Muscle layer of duodenum (tissue), 2 donors: Measurements from ENCODE around the gene TSFM.
A peak's percentile ranks its signal among the peaks of the same experiment; 100 is the strongest.

Experiments
- H3K27ac ChIP-seq: one replicate; pipeline ENCODE4 v1.7.0; 2013; ENCODE audit warnings: mild to moderate bottlenecking, low read length
- H3K27me3 ChIP-seq: one replicate; pipeline ENCODE4 v1.7.0; 2013; ENCODE audit warnings: low read depth, mild to moderate bottlenecking, control low read depth, low read length
- H3K36me3 ChIP-seq, 2 donors: one replicate each; pipeline ENCODE4 v1.7.0; 2013; ENCODE audit warnings: low read length in 2 of 2, control low read depth in 1 of 2, mild to moderate bottlenecking in 1 of 2; ENCODE audit not compliant: insufficient read depth in 2 of 2, control insufficient read depth in 1 of 2
- H3K4me1 ChIP-seq, 2 donors: one replicate each; pipeline ENCODE4 v1.7.0; 2013; ENCODE audit warnings: low read length in 2 of 2, mild to moderate bottlenecking in 2 of 2, control low read depth in 1 of 2, moderate library complexity in 1 of 2; ENCODE audit not compliant: insufficient read depth in 2 of 2, control insufficient read depth in 1 of 2
- H3K4me3 ChIP-seq, 2 donors: one replicate each; pipeline ENCODE4 v1.7.0; 2013; ENCODE audit warnings: low read length in 2 of 2, low read depth in 1 of 2, mild to moderate bottlenecking in 1 of 2
- H3K9me3 ChIP-seq, 2 donors: one replicate each; pipeline ENCODE4 v1.7.0; 2013; ENCODE audit warnings: low read length in 2 of 2, control low read depth in 1 of 2, mild to moderate bottlenecking in 1 of 2; ENCODE audit not compliant: control insufficient read depth in 1 of 2
- donor health status: healthy.

The TSFM gene

GRCh38 chr12:57757771-57758170 is 24.8 kb upstream of the TSFM start:
- H3K4me3 ChIP-seq = no peak overlapping the region
- no peak overlapping the region for H3K27ac ChIP-seq
- no peaks in the 10 kb centered on the region for H3K9me3 ChIP-seq
- peaks cover 8 to 23% of the 10 kb centered on the region in 2 donors for H3K4me1 ChIP-seq
- H3K27me3 ChIP-seq = no peaks in the 10 kb centered on the region
- peaks cover 10 to 20% of the 10 kb centered on the region in 2 donors for H3K36me3 ChIP-seq

- Histone ChIP-seq H3K27ac (no peak overlapping the region), H3K27me3 (peaks cover 3% of the 10 kb centered on the region), H3K9me3 (no peaks in the 10 kb centered on the region), H3K36me3 (peaks cover 10 to 20% of the 10 kb centered on the region in 2 donors), H3K4me3 (no peak overlapping the region), H3K4me1 (peaks cover 5 to 20% of the 10 kb centered on the region in 2 donors)
Observed at GRCh38 chr12:57758552-57759359, 23.8 kb upstream of the TSFM start.

DNA sequence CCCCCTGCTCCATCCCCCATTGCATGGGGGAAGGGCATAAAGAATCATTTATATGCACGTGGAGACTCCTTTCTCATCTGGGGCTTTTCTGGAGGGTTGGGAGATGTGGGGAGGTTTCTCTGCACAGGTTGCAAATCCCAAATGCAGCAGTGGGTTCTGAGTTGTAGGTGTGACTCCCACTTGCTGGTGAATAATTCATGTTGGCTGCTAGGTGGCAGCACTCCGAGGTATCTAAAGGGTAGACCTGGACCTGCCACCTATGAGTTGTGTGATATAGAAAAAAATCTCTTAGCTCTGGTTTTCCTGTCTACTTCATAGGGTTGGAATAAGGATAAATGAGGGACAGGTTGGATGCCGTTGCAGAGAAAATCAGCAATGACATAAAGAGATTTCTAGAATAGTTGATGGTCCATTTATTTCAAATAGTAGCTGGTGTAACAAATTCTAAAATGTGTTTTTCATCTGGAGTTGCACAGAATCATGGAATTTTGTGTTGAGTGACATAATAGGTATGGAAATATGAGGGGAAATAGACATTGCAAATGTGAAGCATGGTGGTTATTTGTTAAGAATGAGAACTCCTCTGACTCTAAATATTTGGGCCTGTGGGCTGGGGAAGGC is 23.1 kb upstream of the TSFM start:
- Histone ChIP-seq H3K9me3 (no peaks in the 10 kb centered on the region), H3K27me3 (peaks cover 10% of the 10 kb centered on the region), H3K4me1 (peaks cover 2 to 16% of the 10 kb centered on the region in 2 donors), H3K4me3 (no peak overlapping the region), H3K36me3 (peaks cover 10 to 20% of the 10 kb centered on the region in 2 donors), H3K27ac (no peak overlapping the region)

DNA sequence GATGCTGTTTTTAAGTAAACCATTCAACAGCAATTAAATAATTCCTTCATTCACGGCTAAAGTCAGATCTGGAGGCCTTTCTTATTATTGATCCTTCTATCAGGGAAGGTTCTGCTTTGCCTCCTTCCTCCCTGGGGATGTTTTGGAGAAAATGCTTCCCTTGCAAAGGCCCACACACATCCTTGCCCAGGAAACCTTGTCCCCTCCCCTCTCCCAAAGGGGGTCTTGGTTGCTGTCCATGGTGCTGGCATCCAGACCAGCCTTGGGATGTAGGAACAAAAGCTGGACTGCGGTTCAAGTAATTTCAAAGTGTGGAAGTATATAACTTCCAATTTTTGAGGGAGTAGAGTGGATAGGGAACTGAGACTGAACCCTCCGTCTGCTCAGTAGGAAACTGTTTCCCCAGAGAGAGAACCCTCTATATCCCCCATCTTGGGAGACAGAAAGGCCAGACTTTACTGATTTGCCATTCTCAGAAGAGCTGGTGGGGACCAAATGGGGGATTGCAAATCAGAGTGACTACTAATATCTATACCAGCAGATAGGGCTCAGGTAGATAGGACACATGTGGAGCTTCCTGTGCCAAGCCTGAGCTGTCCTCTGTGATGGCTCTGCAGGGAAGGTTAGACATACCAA is 22.1 kb upstream of the TSFM start:
- H3K4me1 ChIP-seq = peaks cover 0 to 23% of the 10 kb centered on the region in 2 donors
- peaks cover 10 to 20% of the 10 kb centered on the region in 2 donors for H3K36me3 ChIP-seq
- H3K27ac ChIP-seq = no peak overlapping the region
- H3K4me3 ChIP-seq = no peak overlapping the region
- H3K9me3 ChIP-seq = no peaks in the 10 kb centered on the region
- peaks cover 20% of the 10 kb centered on the region for H3K27me3 ChIP-seq

DNA sequence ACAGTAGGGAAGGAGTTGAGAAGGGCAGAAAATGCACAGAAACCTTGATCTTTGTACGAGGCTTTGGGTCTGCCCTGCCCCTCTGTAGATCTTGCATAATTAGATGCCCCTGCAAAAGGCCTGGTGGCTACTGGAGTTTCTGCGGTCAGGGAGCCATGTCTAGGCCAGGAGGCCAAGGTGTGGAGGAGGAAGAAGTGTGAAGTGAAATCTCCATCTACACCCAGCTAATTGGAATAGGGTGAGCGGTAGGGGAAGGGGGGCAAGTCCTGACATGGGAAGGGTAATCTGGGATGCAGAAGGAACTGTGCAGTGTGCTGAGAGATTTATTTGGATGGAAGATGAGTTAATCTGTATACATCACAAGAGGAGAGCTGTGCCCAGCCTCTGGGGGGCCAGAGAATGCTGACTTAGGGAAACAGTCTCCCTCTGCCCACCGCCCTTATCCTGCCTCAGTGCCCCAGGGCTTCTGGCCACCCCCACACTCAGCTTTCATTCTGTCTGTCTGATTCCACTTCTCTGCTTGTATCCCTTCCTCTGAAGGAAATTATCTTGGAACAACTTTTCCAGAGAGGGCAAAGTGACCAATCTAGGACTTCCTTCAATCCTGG is 21.1 kb upstream of the TSFM start:
- Histone ChIP-seq H3K36me3 (peaks cover 10 to 20% of the 10 kb centered on the region in 2 donors), H3K9me3 (no peaks in the 10 kb centered on the region), H3K4me3 (no peak overlapping the region), H3K4me1 (peaks cover 4 to 25% of the 10 kb centered on the region in 2 donors), H3K27me3 (peaks cover 30% of the 10 kb centered on the region), H3K27ac (no peak overlapping the region)

DNA sequence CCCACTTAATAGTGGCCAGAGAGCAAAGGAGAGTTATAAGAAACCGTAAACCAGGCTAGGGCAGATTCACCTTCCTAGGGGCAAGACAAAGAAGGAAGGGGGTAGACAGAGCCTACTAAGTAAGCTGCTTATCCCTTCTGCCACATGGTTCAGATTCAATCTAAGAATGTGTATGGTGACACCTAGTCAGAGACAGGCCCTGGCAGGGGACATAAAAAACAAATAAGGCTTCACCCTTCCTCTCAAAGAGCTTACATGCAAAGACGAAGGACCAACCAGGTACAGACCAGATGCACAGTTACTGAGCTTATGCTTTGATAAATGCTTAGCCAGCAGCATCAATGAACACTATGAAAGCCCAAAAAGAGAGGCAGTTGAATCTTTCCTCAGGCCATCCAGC is 20.1 kb upstream of the TSFM start:
- Histone ChIP-seq H3K27me3 (peaks cover 36% of the 10 kb centered on the region), H3K9me3 (no peaks in the 10 kb centered on the region), H3K27ac (no peak overlapping the region), H3K4me3 (no peak overlapping the region), H3K36me3 (peaks cover 10 to 19% of the 10 kb centered on the region in 2 donors), H3K4me1 (peaks cover 9 to 27% of the 10 kb centered on the region in 2 donors)

- Histone ChIP-seq H3K27me3 (peaks cover 36% of the 10 kb centered on the region), H3K4me1 (peaks cover 9 to 27% of the 10 kb centered on the region in 2 donors), H3K4me3 (no peak overlapping the region), H3K9me3 (no peaks in the 10 kb centered on the region), H3K36me3 (peaks cover 0 to 6% of the 10 kb centered on the region in 2 donors), H3K27ac (no peak overlapping the region)
Observed at GRCh38 chr12:57763881-57764661, 18.5 kb upstream of the TSFM start.

GRCh38 chr12:57764662-57765002 is 18.0 kb upstream of the TSFM start:
- Histone ChIP-seq H3K4me3 (peak overlapping the region; percentile 34 to 52), H3K4me1 (peaks cover 9 to 27% of the 10 kb centered on the region in 2 donors), H3K27ac (no peak overlapping the region), H3K36me3 (peaks cover 2 to 4% of the 10 kb centered on the region in 2 donors), H3K27me3 (peaks cover 36% of the 10 kb centered on the region), H3K9me3 (no peaks in the 10 kb centered on the region)

GRCh38 chr12:57765003-57765697 is 17.4 kb upstream of the TSFM start:
- Histone ChIP-seq H3K27me3 (peaks cover 36% of the 10 kb centered on the region), H3K4me3 (peak overlapping the region; percentile 34 to 52), H3K9me3 (no peaks in the 10 kb centered on the region), H3K27ac (no peak overlapping the region), H3K4me1 (peaks cover 9 to 27% of the 10 kb centered on the region in 2 donors), H3K36me3 (peaks cover 4 to 7% of the 10 kb centered on the region in 2 donors)

DNA sequence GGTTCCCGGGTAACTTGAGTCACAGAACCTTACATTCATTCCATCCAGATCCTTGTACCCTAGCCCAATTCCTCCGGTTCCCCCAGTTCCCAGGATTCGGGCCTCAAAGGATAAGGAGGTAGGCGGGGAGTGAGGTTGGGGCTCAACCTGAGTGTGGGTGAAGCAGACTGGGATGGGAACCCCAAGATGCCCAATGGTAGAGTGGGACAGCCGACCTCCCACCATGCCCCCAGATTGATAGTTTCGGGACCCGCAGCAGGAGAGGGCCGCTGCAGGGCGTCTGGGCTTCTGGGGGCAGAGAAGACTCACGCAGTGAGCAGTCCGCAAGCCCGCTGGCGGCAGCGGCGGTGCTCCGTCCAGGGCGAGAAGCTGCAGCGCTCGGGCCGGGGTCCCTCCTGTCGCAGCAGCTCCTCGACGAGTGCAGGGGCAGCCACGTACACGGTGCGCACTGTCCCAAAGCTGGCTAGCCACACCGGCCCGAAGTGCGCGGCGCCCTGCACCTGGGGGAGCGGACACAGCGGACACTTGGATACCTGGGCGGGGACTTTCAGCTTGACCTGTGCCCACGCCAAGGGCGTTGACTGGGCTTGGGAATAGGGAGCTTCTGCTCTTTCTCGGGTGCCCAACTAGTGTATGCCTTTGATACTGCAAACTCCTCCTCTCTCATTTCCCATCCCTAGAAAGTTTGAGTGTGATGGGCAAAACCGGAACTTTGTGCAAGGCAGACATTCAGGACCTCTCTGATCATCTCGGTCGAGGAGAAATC is 16.7 kb upstream of the TSFM start:
- H3K36me3 ChIP-seq = peaks cover 4 to 7% of the 10 kb centered on the region in 2 donors
- H3K9me3 ChIP-seq = no peaks in the 10 kb centered on the region
- peak overlapping the region; percentile 49 to 52 for H3K4me3 ChIP-seq
- H3K27ac ChIP-seq = no peak overlapping the region
- peaks cover 9 to 28% of the 10 kb centered on the region in 2 donors for H3K4me1 ChIP-seq
- H3K27me3 ChIP-seq = peaks cover 36% of the 10 kb centered on the region
